ENCODE results near the gene PLK1.
"Not testable (repeated sequence)": the region's sequence is repeated elsewhere in the genome, so short reads cannot be mapped to it uniquely, and the experiment has no call there.

PLK1 gene

DNA sequence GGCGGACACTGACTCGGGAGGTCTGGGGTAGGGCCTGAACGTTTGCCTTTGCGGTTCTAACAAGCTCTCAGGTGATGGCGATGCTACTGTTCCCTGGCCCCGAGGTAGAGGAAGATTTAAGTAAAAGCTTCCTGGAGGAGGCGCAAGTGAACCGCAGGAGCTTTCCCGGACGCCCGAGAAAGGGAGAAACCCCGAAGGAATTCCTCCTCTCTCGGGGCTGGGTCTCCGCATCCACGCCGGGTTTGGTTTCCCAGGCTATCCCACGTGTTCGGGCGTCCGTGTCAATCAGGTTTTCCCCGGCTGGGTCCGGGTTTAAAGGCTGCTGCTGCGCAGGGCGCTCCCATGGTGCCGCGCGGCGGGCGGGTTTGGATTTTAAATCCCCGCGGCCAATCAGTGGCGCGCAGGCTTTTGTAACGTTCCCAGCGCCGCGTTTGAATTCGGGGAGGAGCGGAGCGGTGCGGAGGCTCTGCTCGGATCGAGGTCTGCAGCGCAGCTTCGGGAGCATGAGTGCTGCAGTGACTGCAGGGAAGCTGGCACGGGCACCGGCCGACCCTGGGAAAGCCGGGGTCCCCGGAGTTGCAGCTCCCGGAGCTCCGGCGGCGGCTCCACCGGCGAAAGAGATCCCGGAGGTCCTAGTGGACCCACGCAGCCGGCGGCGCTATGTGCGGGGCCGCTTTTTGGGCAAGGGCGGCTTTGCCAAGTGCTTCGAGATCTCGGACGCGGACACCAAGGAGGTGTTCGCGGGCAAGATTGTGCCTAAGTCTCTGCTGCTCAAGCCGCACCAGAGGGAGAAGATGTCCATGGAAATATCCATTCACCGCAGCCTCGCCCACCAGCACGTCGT is at the start of gene PLK1:
PLK1 (plus strand) TSS at position 460 of the 844 bp plus-strand sequence; CDS start at position 504, 44 bp downstream.
- in situ Hi-C loops (cut with MboI; ENCODE audit: low pct_unique_long_range_greater_than_20kb, low sequenced_read_pairs, unreplicated experiment), result no loop called here
- TF ChIP-seq, protein P1, sequence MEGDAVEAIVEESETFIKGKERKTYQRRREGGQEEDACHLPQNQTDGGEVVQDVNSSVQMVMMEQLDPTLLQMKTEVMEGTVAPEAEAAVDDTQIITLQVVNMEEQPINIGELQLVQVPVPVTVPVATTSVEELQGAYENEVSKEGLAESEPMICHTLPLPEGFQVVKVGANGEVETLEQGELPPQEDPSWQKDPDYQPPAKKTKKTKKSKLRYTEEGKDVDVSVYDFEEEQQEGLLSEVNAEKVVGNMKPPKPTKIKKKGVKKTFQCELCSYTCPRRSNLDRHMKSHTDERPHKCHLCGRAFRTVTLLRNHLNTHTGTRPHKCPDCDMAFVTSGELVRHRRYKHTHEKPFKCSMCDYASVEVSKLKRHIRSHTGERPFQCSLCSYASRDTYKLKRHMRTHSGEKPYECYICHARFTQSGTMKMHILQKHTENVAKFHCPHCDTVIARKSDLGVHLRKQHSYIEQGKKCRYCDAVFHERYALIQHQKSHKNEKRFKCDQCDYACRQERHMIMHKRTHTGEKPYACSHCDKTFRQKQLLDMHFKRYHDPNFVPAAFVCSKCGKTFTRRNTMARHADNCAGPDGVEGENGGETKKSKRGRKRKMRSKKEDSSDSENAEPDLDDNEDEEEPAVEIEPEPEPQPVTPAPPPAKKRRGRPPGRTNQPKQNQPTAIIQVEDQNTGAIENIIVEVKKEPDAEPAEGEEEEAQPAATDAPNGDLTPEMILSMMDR (IDR thresholded peaks at IDR 0.05; ENCODE audit: extremely low read depth, insufficient read depth, missing control alignments), result peak; percentile 40
- peak; percentile 93 for DNase-seq (ENCODE audit: low spot score)

DNA sequence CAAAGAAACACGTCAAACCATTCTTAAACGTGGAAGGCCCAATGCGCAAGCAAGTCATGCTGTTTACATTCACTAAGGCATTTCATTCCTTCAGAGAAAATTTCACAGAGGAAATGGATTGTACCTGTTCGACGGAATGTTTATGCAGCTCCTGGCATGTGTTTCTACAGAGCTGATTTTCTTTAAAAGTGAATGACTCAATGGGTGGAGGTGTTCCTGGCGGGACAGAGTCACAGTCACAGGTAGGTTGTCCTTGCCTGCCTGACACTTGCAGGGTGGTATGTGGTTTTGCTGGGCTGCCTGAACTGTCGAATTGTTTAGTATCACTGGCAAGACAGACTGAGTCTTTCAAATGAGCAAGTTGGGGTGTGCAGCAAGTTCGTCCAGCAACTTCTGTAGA is 49.2 kb upstream of the PLK1 start:
- in situ Hi-C loops (cut with MboI; ENCODE audit: low pct_unique_long_range_greater_than_20kb, low sequenced_read_pairs, unreplicated experiment), result no loop called here
- no peak for DNase-seq (ENCODE audit: low spot score)
- TF ChIP-seq, protein P1 (IDR thresholded peaks at IDR 0.05; ENCODE audit: extremely low read depth, insufficient read depth, missing control alignments), result no peak

DNA sequence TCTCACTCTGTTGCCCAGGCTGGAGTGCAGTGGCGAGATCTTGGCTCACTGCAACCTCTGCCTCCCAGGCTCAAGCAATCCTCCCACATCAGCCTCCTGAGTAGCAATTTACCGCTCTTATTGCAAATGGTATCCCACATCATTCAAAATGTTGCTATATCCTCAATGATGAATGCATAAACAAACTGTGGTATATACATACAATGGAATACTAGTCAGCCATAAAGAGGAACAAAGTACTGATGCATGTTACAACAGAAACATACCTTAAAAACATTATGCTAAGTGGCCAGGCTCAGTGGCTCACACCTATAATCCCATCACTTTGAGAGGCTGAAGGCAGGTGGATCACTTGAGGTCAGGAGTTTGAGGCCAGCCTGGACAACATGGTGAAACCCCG is 46.8 kb upstream of the PLK1 start:
- in situ Hi-C loops (cut with MboI; ENCODE audit: low pct_unique_long_range_greater_than_20kb, low sequenced_read_pairs, unreplicated experiment), result not testable (repeated sequence)

DNA sequence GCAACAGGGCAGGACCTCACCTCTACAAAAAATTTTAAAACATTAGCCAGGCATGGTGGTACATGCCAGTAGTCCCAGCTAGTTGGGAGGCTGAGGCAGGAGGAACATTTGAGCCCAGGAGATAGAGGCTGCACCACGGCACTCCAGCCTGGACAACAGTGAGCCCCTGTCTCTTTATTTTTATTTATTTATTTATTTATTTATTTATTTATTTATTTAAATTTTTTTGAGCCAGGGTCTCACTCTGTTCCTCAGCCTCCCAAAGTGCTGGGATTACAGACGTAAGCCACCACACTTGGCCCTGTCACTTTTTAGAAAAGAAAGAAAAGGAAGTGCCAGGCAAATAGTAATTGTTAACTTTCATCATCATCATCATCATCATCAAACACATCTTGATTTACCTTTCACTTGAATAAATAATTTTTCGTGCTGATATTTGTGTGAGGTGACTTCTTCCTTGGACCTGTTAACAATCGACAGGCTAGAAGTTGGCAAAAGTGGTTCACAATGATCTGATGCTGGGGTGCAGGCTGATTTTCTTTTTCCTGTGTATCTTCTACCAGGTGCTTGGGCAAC is 44.1 kb upstream of the PLK1 start:
- no peak for DNase-seq (ENCODE audit: low spot score)
- TF ChIP-seq, protein P1 (IDR thresholded peaks at IDR 0.05; ENCODE audit: extremely low read depth, insufficient read depth, missing control alignments), result no peak
- in situ Hi-C loops (cut with MboI; ENCODE audit: low pct_unique_long_range_greater_than_20kb, low sequenced_read_pairs, unreplicated experiment), result no loop called here

More for the DNA sequence above, 46.8 kb upstream of the PLK1 start:
- DNase-seq (ENCODE audit: low spot score), result not testable (repeated sequence)

DNA sequence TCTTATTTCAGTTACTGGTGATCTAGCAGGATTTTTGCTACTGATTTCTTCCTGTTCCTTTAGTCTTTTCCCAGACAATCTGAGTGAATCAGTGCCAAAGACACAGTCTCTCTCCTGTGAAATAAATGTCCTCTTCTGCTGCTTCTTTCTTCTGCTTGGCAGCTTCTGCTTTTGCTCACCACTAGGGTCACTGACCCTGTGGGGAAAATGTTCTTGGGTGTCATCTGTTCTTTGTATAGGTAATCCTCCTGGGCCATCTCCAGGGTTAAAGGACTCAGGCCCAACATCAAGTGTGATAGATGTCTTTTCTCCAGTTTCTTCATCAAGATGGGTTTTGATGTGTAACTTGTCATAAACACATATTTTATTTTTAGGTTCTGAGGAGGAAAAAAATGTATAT is 42.7 kb upstream of the PLK1 start:
- no peak for DNase-seq (ENCODE audit: low spot score)
- in situ Hi-C loops (cut with MboI; ENCODE audit: low pct_unique_long_range_greater_than_20kb, low sequenced_read_pairs, unreplicated experiment), result no loop called here
- TF ChIP-seq, protein P1 (IDR thresholded peaks at IDR 0.05; ENCODE audit: extremely low read depth, insufficient read depth, missing control alignments), result no peak

DNA sequence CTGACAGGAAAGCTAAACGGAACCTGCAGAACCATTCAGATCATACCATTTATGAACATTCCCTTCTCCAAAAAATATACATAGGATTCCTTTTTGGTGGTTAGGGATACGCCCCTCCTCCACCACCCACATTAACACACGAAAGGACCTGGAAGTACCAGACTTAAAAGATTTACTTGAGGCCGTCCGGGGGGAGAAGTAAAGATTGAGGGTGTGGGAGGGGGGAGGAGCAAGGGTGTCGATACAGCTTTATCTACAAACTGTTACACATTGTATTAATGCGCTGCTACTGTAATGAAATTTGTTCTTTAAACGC is 38.1 kb upstream of the PLK1 start:
- DNase-seq (ENCODE audit: low spot score), result no peak
- in situ Hi-C loops (cut with MboI; ENCODE audit: low pct_unique_long_range_greater_than_20kb, low sequenced_read_pairs, unreplicated experiment), result no loop called here
- TF ChIP-seq, protein P1 (IDR thresholded peaks at IDR 0.05; ENCODE audit: extremely low read depth, insufficient read depth, missing control alignments), result no peak
